HG02852 (cell line): ENCODE measurements around the gene GRM5.

ENCODE experiments used
- ATAC-seq: cut with Tn5 transposase; IDR thresholded peaks from one replicate; pipeline ENCODE4 v1.9.1; 2021; ENCODE audit warnings: mild to moderate bottlenecking, moderate library complexity; ENCODE audit not compliant: unreplicated experiment

Gene GRM5

GRCh38 chr11:88623531-88623930 is 442.3 kb downstream of the GRM5 start:
- no peak for ATAC-seq

GRCh38 chr11:88620568-88621130 is 445.1 kb downstream of the GRM5 start:
- no peak for ATAC-seq

- ATAC-seq, result no peak
Observed at GRCh38 chr11:88619656-88620385, 446.0 kb downstream of the GRM5 start.

GRCh38 chr11:88619071-88619425 is 446.7 kb downstream of the GRM5 start:
- no peak for ATAC-seq

GRCh38 chr11:88618327-88619070 is 447.3 kb downstream of the GRM5 start:
- ATAC-seq, result no peak

- no peak for ATAC-seq
Observed at GRCh38 chr11:88617226-88617625, 448.6 kb downstream of the GRM5 start.

- no peak for ATAC-seq
Observed at GRCh38 chr11:88604260-88604659, 461.5 kb downstream of the GRM5 start.

GRCh38 chr11:88603091-88603867 is 462.5 kb downstream of the GRM5 start:
- ATAC-seq, result no peak

GRCh38 chr11:88597387-88597786 is 468.4 kb downstream of the GRM5 start:
- peak; percentile 61 for ATAC-seq

GRCh38 chr11:88596786-88597185 is 469.0 kb downstream of the GRM5 start:
- ATAC-seq, result no peak

- ATAC-seq, result peak; percentile 62
Observed at GRCh38 chr11:88594274-88594950, 471.4 kb downstream of the GRM5 start.

- ATAC-seq, result no peak
Observed at GRCh38 chr11:88590361-88590760, 475.4 kb downstream of the GRM5 start.

- no peak for ATAC-seq
Observed at GRCh38 chr11:88583251-88583650, 482.5 kb downstream of the GRM5 start.

- ATAC-seq, result no peak
Observed at GRCh38 chr11:88579466-88579865, 486.3 kb downstream of the GRM5 start.

GRCh38 chr11:88576741-88577140 is 489.0 kb downstream of the GRM5 start:
- no peak for ATAC-seq

- ATAC-seq, result no peak
Observed at GRCh38 chr11:88575916-88576315, 489.9 kb downstream of the GRM5 start.

GRCh38 chr11:88569342-88569741 is 496.4 kb downstream of the GRM5 start:
- ATAC-seq, result no peak

GRCh38 chr11:88555829-88556202 is 510.0 kb downstream of the GRM5 start:
- no peak for ATAC-seq

- ATAC-seq, result no peak
Observed at GRCh38 chr11:88555018-88555828, 510.6 kb downstream of the GRM5 start.

GRCh38 chr11:88553204-88553603 is 512.6 kb downstream of the GRM5 start:
- ATAC-seq, result no peak
